ENCODE results near the gene EMC8. TPM values are rescaled to one million over a fixed set of nuclear protein-coding genes. Genes with fewer than 3 reads are reported as not detected.

Gene EMC8
- total RNA-seq (2022; extraction: Qiagen RNA extraction; ENCODE audit: low read depth), result 53.7 to 83.7 TPM (median 71.9 TPM) in 5 replicates

GRCh38 chr16:85799497-85800320 lies at the start of gene EMC8, which contains the start of gene COX4I1:
Gene EMC8, minus strand, starts transcription at chr16:85799544. Its CDS starts 249 bp downstream, at chr16:85799295.
Gene COX4I1, plus strand, starts transcription at chr16:85799695. Its CDS starts 1,511 bp downstream, at chr16:85801206.

GRCh38 chr16:85750827-85751697 lies 48.3 kb downstream of the EMC8 start, which contains the start of gene C16orf74:
Gene C16orf74, minus strand, starts transcription at chr16:85751096. Its CDS starts 15,879 bp downstream, at chr16:85735217.

Other genes with a start within 250 kb of the EMC8 start
- 18.2 to 26.3 TPM (median 21.3 TPM) in 5 replicates for gene GSE1, start 186.2 kb downstream of the EMC8 start, total RNA-seq (2022; extraction: Qiagen RNA extraction; ENCODE audit: low read depth)
- gene GINS2, start 110.6 kb downstream of the EMC8 start, total RNA-seq (2022; extraction: Qiagen RNA extraction; ENCODE audit: low read depth), result 28.5 to 37.8 TPM (median 32.6 TPM) in 5 replicates
- 10.3 to 16.7 TPM (median 15.6 TPM) in 5 replicates for gene C16orf74, start 48.4 kb downstream of the EMC8 start, total RNA-seq (2022; extraction: Qiagen RNA extraction; ENCODE audit: low read depth)
- gene COX4I1, start 151 bp upstream of the EMC8 start, total RNA-seq (2022; extraction: Qiagen RNA extraction; ENCODE audit: low read depth), result 668 to 857 TPM (median 752 TPM) in 5 replicates
- 0.10 to 0.41 TPM (median 0.31 TPM) in 5 replicates for gene IRF8, start 99.6 kb upstream of the EMC8 start, total RNA-seq (2022; extraction: Qiagen RNA extraction; ENCODE audit: low read depth)